GM23248 (cell line): ENCODE results near the gene PREP.

ENCODE experiments used
- EZH2 ChIP-seq: fragments of 200-600 bp; sonication (generic); IDR thresholded peaks from 2 replicates; pipeline ENCODE4 v1.6.1; 2018; ENCODE audit warnings: antibody characterized with exemption, mild to moderate bottlenecking; ENCODE audit not compliant: insufficient read depth, poor library complexity, severe bottlenecking
- EZH2phosphoT487 ChIP-seq: fragments of 200-600 bp; sonication (generic); IDR thresholded peaks from 2 replicates; pipeline ENCODE4 v1.6.1; 2018; ENCODE audit warnings: antibody characterized with exemption, moderate library complexity, mild to moderate bottlenecking, low read depth; ENCODE audit not compliant: insufficient read depth

DNA sequence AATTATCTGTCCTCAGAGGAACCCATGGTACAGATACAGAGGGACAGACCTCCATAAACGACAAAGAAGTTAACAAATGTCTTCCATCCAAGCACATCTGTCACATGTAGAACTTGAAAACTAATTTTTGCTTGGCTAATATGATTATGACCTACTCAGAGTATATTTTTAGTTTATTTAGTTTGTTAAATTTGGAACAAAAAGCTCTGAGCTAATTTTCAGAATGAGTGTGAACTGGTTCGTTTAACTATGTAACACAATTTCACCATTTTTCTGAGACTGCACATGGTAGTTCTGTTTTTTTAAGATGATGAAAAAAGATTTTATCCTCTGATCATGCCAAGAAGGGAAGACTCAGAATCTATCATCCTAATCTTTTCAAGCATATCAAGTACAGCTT is 34.4 kb upstream of the PREP start:
- TF ChIP-seq EZH2 = no peak
- TF ChIP-seq EZH2phosphoT487 = no peak
